ENCODE data around the gene CFB.

The CFB gene

GRCh38 chr6:31947864-31948263 lies 2.0 kb downstream of the CFB start:
- TF ChIP-seq EZH2phosphoT487 (IDR thresholded peaks at IDR 0.05; ENCODE audit: borderline replicate concordance, low read length) (no peak), CTCF (IDR thresholded peaks at IDR 0.05; ENCODE audit: low read depth, low read length, poor library complexity, severe bottlenecking) (no peak)
- Histone ChIP-seq H4K20me1 (ENCODE audit: control insufficient read depth, insufficient read depth, low read depth, low read length) (no peaks in the 10 kb centered on the region), H3K4me2 (ENCODE audit: low read length) (no peak overlapping the region), H3K4me3 (ENCODE audit: low read length) (no peak overlapping the region), H3K9me2 (replicated peaks; ENCODE audit: control insufficient read depth, low read length) (no peaks in the 10 kb centered on the region), H3F3A (ENCODE audit: control insufficient read depth, insufficient read depth) (no peaks in the 10 kb centered on the region), H3K36me3 (ENCODE audit: control insufficient read depth, low read length) (peaks cover 18% of the 10 kb centered on the region), H3K4me1 (ENCODE audit: control insufficient read depth, low read length) (no peaks in the 10 kb centered on the region), H3K79me2 (ENCODE audit: control insufficient read depth, low read length) (no peaks in the 10 kb centered on the region), H3K9me3 (ENCODE audit: control insufficient read depth, insufficient read depth, low read length) (no peaks in the 10 kb centered on the region), H3K27me3 (ENCODE audit: control insufficient read depth, low read length) (peaks cover 3% of the 10 kb centered on the region; the same call in 1 of the 2 replicates), H3K27ac (ENCODE audit: low read depth, low read length) (no peak overlapping the region)

GRCh38 chr6:31948306-31948705 lies 2.4 kb downstream of the CFB start:
- TF ChIP-seq CTCF (IDR thresholded peaks at IDR 0.05; ENCODE audit: low read depth, low read length, poor library complexity, severe bottlenecking) (no peak), EZH2phosphoT487 (IDR thresholded peaks at IDR 0.05; ENCODE audit: borderline replicate concordance, low read length) (no peak)
- H3F3A ChIP-seq (ENCODE audit: control insufficient read depth, insufficient read depth): no peaks in the 10 kb centered on the region
- no peaks in the 10 kb centered on the region for H3K4me1 ChIP-seq (ENCODE audit: control insufficient read depth, low read length)
- H3K27ac ChIP-seq (ENCODE audit: low read depth, low read length): no peak overlapping the region
- H3K4me2 ChIP-seq (ENCODE audit: low read length): no peak overlapping the region
- H3K79me2 ChIP-seq (ENCODE audit: control insufficient read depth, low read length): no peaks in the 10 kb centered on the region
- no peaks in the 10 kb centered on the region for H3K9me2 ChIP-seq (replicated peaks; ENCODE audit: control insufficient read depth, low read length)
- H3K36me3 ChIP-seq (ENCODE audit: control insufficient read depth, low read length): peaks cover 23% of the 10 kb centered on the region
- H3K4me3 ChIP-seq (ENCODE audit: low read length): no peak overlapping the region
- H4K20me1 ChIP-seq (ENCODE audit: control insufficient read depth, insufficient read depth, low read depth, low read length): no peaks in the 10 kb centered on the region
- H3K27me3 ChIP-seq (ENCODE audit: control insufficient read depth, low read length): peaks cover 3% of the 10 kb centered on the region; the same call in 1 of the 2 replicates
- H3K9me3 ChIP-seq (ENCODE audit: control insufficient read depth, insufficient read depth, low read length): no peaks in the 10 kb centered on the region

- Histone ChIP-seq H3K27me3 (ENCODE audit: control insufficient read depth, low read length) (peaks cover 3% of the 10 kb centered on the region; the same call in 1 of the 2 replicates), H3K4me2 (ENCODE audit: low read length) (no peak overlapping the region), H3K9me2 (replicated peaks; ENCODE audit: control insufficient read depth, low read length) (no peaks in the 10 kb centered on the region), H3K4me1 (ENCODE audit: control insufficient read depth, low read length) (no peaks in the 10 kb centered on the region), H3K4me3 (ENCODE audit: low read length) (no peak overlapping the region), H3K9me3 (ENCODE audit: control insufficient read depth, insufficient read depth, low read length) (no peaks in the 10 kb centered on the region), H4K20me1 (ENCODE audit: control insufficient read depth, insufficient read depth, low read depth, low read length) (no peaks in the 10 kb centered on the region), H3K36me3 (ENCODE audit: control insufficient read depth, low read length) (peaks cover 28% of the 10 kb centered on the region), H3K27ac (ENCODE audit: low read depth, low read length) (no peak overlapping the region), H3F3A (ENCODE audit: control insufficient read depth, insufficient read depth) (no peaks in the 10 kb centered on the region), H3K79me2 (ENCODE audit: control insufficient read depth, low read length) (no peaks in the 10 kb centered on the region)
- TF ChIP-seq CTCF (IDR thresholded peaks at IDR 0.05; ENCODE audit: low read depth, low read length, poor library complexity, severe bottlenecking) (no peak), EZH2phosphoT487 (IDR thresholded peaks at IDR 0.05; ENCODE audit: borderline replicate concordance, low read length) (no peak)
Observed at GRCh38 chr6:31948753-31949413, 3.0 kb downstream of the CFB start.
